Esophagus squamous epithelium (tissue), 5 donors: ENCODE results near the gene ITPR2. TPM values are rescaled to one million over a fixed set of nuclear protein-coding genes. Genes with fewer than 3 reads are reported as not detected.

ENCODE experiments used
- DNase-seq: peaks from one replicate; lab custom pipeline; 2025; lab: John Stamatoyannopoulos, UW
- H3K27ac ChIP-seq, 4 donors: fragments of 200-600 bp; sonication (generic); one replicate each; pipeline ENCODE4 v1.5.1; 2016 to 2019; ENCODE audit warnings: mild to moderate bottlenecking in 1 of 4
- H3K27me3 ChIP-seq, 4 donors: fragments of 200-600 bp; sonication (generic); 1 replicate in 3 of 4; 2 replicates in 1 of 4; pipeline versions ENCODE4 v1.5.1 to v1.6.0; 2017 to 2021; ENCODE audit warnings: antibody characterized with exemption in 1 of 4
- H3K36me3 ChIP-seq, 3 donors: fragments of 200-600 bp; sonication (generic); one replicate each; pipeline ENCODE4 v1.5.1; 2016 to 2019
- H3K4me1 ChIP-seq, 3 donors: fragments of 200-600 bp; sonication (generic); one replicate each; pipeline ENCODE4 v1.5.1; 2017 to 2019
- H3K4me3 ChIP-seq, 4 donors: fragments of 200-600 bp; sonication (generic); 1 replicate in 3 of 4; 2 replicates in 1 of 4; pipeline ENCODE4 v1.5.1; 2016 to 2019; ENCODE audit warnings: mild to moderate bottlenecking in 2 of 4, moderate library complexity in 1 of 4
- H3K9me3 ChIP-seq, 3 donors: fragments of 200-600 bp; sonication (generic); one replicate each; pipeline ENCODE4 v1.5.1; 2016 to 2019
- POLR2A ChIP-seq, 4 donors: fragments of 450-650 bp; IDR thresholded peaks; one replicate each; pipeline ENCODE4 v1.6.1; 2017; ENCODE audit warnings: antibody characterized with exemption in 4 of 4, mild to moderate bottlenecking in 4 of 4, moderate library complexity in 3 of 4
- WGBS, 2 donors: methylation state at CpG; one replicate each; pipeline ENCODE4 v1.1.5; 2018; 5-methylcytosine and 5-hydroxymethylcytosine counted together
- intact Hi-C: fragments of 100-400 bp; cut with DNase I; formaldehyde crosslinking; loops from one replicate; pipeline ENCODE4 v1.15.0; 2022
- total RNA-seq, 4 donors: library from RNA; depleted of rRNA; stranded (reverse); fragments of >200 nt; gene quantifications; one replicate each; pipeline ENCODE4 v1.1.0, GENCODE V29; 2016
- TF ChIP-seq, protein P1 (sequence below), 6 experiments: fragments of 450-650 bp in 4 of 6; fragments of 200-600 bp in 2 of 6; sonication (generic) in 2 of 6; IDR thresholded peaks; one replicate each; pipeline ENCODE4 v1.5.1; 2016 to 2019; ENCODE audit warnings: antibody characterized with exemption in 6 of 6, mild to moderate bottlenecking in 4 of 6, moderate library complexity in 4 of 6
- donor health status: DM: yes; HTN: yes; CAD: no.

ITPR2 gene
- total RNA-seq, 4 donors from 2014 or later: 30.7 to 49.3 (median 37.6) TPM

- DNase-seq: no peak
- H3K4me3 ChIP-seq: no peak overlapping the region
- 68 to 85% methylated on average over 1 of the region's 1 CpG for WGBS, 2 donors
- H3K4me1 ChIP-seq: peaks cover 8 to 31% (median 10%) of the 10 kb centered on the region in 3 donors
- no peaks in the 10 kb centered on the region for H3K9me3 ChIP-seq
- intact Hi-C loops: no loop called here
- H3K36me3 ChIP-seq: no peaks in the 10 kb centered on the region
- H3K27me3 ChIP-seq: no peaks in the 10 kb centered on the region
- H3K27ac ChIP-seq: no peak overlapping the region
- TF ChIP-seq POLR2A (IDR thresholded peaks at IDR 0.05): no peak
- TF ChIP-seq, protein P1, sequence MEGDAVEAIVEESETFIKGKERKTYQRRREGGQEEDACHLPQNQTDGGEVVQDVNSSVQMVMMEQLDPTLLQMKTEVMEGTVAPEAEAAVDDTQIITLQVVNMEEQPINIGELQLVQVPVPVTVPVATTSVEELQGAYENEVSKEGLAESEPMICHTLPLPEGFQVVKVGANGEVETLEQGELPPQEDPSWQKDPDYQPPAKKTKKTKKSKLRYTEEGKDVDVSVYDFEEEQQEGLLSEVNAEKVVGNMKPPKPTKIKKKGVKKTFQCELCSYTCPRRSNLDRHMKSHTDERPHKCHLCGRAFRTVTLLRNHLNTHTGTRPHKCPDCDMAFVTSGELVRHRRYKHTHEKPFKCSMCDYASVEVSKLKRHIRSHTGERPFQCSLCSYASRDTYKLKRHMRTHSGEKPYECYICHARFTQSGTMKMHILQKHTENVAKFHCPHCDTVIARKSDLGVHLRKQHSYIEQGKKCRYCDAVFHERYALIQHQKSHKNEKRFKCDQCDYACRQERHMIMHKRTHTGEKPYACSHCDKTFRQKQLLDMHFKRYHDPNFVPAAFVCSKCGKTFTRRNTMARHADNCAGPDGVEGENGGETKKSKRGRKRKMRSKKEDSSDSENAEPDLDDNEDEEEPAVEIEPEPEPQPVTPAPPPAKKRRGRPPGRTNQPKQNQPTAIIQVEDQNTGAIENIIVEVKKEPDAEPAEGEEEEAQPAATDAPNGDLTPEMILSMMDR (IDR thresholded peaks at IDR 0.05): no peak
Measured at GRCh38 chr12:26872625-26873024, 39.6 kb upstream of the ITPR2 start.

- Histone ChIP-seq H3K4me3 (no peak overlapping the region), H3K9me3 (no peaks in the 10 kb centered on the region), H3K27ac (no peak overlapping the region), H3K36me3 (no peaks in the 10 kb centered on the region), H3K4me1 (peaks cover 8 to 28% (median 10%) of the 10 kb centered on the region in 3 donors), H3K27me3 (no peaks in the 10 kb centered on the region)
- 56 to 67% methylated on average over 2 of the region's 2 CpGs for WGBS, 2 donors
- intact Hi-C loops: no loop called here
- TF ChIP-seq POLR2A (IDR thresholded peaks at IDR 0.05): no peak
- no peak for DNase-seq
Measured at GRCh38 chr12:26871985-26872384, 39.0 kb upstream of the ITPR2 start.

GRCh38 chr12:26870491-26871419 is 37.8 kb upstream of the ITPR2 start:
- Histone ChIP-seq H3K9me3 (no peaks in the 10 kb centered on the region), H3K4me3 (no peak overlapping the region), H3K27ac (peak overlapping the region; percentile 1 to 72 (median 40)), H3K36me3 (no peaks in the 10 kb centered on the region), H3K27me3 (no peaks in the 10 kb centered on the region), H3K4me1 (peaks cover 8 to 28% (median 10%) of the 10 kb centered on the region in 3 donors)
- TF ChIP-seq, protein P1 (IDR thresholded peaks at IDR 0.05): no peak
- no peak for TF ChIP-seq POLR2A (IDR thresholded peaks at IDR 0.05)
- intact Hi-C loops: no loop called here
- WGBS, 2 donors: 16 to 39% methylated on average over 9 to 11 of the region's 11 CpGs
- no peak for DNase-seq

DNA sequence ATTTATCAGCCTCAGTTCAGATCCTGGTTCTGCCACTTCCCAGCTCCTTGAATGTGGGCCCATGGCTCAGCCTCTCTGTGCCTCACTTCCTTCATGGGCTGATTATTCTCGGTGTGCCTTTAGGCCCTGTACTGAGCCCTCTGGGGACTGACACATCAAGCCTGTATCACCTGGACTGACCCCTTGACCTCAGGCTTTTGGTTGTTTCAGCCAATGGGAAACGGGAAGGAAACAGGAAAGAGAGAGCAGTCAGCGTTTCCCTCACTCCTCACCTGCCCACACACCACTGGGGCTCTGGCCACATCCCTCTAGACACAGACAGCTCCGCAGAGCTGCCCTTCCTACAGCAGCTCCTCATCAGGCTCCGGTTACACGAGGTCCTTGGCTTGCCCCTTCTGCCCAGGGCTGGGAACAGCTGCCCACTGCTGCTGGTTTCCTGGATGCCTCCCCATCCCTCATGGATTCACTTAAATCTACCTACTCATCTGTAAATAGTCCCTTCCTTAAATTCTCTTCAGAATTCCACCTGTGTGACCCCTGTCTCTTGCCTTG is 37.0 kb upstream of the ITPR2 start:
- no peaks in the 10 kb centered on the region for H3K27me3 ChIP-seq
- intact Hi-C loops: no loop called here
- H3K4me3 ChIP-seq: no peak overlapping the region
- no peak for DNase-seq
- no peak for TF ChIP-seq POLR2A (IDR thresholded peaks at IDR 0.05)
- TF ChIP-seq, protein P1 (IDR thresholded peaks at IDR 0.05): no peak
- H3K27ac ChIP-seq: peak overlapping the region in 3 of 4 donors; percentile 24 to 72 (median 57)
- no peaks in the 10 kb centered on the region for H3K9me3 ChIP-seq
- 45 to 68% methylated on average over 4 to 6 of the region's 6 CpGs for WGBS, 2 donors
- H3K36me3 ChIP-seq: no peaks in the 10 kb centered on the region
- peaks cover 8 to 28% (median 10%) of the 10 kb centered on the region in 3 donors for H3K4me1 ChIP-seq

- H3K4me1 ChIP-seq: peaks cover 8 to 28% (median 10%) of the 10 kb centered on the region in 3 donors
- TF ChIP-seq, protein P1 (IDR thresholded peaks at IDR 0.05): no peak
- no peak for TF ChIP-seq POLR2A (IDR thresholded peaks at IDR 0.05)
- 89 to 91% methylated on average over 6 of the region's 6 CpGs for WGBS, 2 donors
- H3K27ac ChIP-seq: no peak overlapping the region
- H3K4me3 ChIP-seq: no peak overlapping the region
- H3K27me3 ChIP-seq: no peaks in the 10 kb centered on the region
- H3K36me3 ChIP-seq: no peaks in the 10 kb centered on the region
- H3K9me3 ChIP-seq: no peaks in the 10 kb centered on the region
- intact Hi-C loops: no loop called here
- DNase-seq: no peak
Measured at GRCh38 chr12:26869104-26869494, 36.1 kb upstream of the ITPR2 start.
